ENCODE measurements around the gene LYPD5.

Gene LYPD5

DNA sequence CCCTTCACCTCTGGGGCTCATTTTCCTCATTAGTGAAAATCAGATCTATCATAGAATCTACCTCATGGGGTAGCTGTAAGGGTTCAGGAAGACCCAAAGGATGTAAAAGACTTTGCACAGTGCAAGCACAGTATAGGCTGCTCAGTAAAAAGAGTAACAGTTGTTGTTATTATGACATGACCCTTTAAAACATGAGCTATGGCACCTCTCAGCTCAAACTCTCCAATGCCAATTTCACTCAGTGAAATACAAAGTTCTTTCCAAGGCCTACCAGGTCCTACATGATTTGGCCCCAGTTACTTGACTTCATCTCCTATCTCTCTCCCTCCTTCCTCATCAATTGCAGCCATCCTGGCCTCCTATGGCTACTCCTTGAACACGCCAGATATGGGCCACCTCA is 52.3 kb downstream of the LYPD5 start:
- no peak for DNase-seq

DNA sequence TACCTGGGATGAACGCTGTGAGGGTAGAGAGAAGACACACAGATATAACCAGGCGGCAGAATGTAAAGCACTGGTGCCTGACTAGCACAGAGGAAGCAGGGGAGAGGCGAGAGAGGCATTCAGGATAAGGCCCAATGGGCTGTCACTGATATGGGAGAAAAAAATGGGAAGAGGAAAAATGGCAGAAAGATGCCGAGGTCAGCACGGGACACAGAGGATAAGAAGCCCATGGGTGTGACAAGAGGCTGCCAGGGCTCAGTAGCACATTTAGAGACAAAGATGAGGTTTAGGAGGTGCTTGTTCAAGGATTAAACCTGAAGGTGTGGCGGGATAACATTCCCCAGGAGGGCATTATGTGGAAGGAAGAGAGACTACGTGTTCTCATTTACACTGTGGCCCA is 53.1 kb downstream of the LYPD5 start:
- no peak for DNase-seq

DNA sequence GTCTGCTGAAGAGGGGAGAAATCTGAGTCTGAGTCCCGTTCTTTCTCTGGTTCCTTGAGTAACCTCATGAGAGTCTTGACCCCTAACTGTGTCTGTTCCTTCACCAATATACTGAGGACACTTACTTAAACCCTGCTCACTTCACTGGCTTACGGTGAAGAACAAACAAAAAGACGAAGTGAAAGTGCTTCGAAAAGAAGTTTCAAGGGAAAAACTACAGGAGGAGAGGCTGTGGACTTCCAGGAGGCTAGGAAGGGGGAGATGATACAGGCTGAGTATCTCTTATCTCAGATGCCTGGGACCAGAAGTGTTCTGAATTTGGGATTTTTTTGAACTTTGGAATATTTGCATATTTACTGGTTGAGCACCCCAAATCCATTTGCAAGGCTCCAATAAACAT is 53.6 kb downstream of the LYPD5 start:
- no peak for DNase-seq

DNA sequence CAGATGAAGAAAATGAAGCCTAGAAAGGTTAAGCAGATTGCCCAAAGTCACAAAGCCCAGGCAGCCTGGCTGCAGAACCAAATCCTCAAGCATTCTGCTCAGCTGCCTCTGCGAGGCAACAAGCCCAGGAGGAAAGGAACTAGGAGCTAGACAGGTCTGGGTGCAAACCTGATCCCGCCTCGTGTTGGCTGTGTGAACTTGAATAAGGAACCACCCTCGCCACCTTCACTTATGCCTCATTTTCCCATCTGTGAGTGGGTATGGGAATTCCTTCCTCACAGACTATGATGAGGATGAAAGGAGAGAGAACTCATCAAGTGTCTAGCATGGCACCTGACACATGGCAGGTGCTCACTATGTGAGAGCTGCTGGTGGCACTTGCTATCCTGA is 54.0 kb downstream of the LYPD5 start:
- no peak for DNase-seq

DNA sequence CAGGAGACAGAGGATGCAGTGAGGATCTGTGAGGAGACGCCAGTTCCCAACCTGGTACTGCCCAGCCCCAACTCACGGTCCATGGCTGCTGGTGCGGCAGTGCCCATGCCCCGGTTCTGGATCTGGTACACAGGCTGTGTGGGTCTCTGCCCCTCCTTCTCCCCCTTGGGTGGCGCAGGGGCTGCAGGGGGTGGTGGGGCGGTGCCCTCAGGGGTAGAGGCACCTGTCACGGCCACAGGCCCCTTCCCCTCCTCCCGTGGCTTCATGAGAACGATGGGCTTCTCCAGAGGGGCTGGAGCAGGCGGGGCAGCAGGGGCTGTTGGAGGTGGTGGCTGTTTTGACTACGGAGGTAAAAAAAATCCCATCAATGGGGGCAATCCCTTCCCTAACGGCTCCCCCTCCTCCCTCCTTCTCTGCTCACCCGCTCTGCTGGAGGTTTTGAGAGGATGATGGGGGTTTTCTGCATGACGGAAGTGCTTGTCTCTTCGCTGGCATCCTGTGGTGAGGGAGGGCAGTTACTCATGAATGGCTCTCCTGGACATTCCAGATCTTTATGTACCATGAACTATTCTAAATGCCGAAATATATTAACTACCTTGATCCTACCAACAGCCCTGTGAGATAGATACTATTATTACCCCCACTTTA is 54.6 kb downstream of the LYPD5 start:
- DNase-seq, result no peak

Data from activated gamma-delta T cell treated with Interleukin-2 at 50 U/mL for 16 hours (primary cell).